ENCODE measurements around the gene CPSF7.
A peak's percentile ranks its signal among the peaks of the same experiment; 100 is the strongest.

CPSF7 gene

GRCh38 chr11:61403658-61404057 lies 26.1 kb downstream of the CPSF7 start:
- Histone ChIP-seq H3K36me3 (ENCODE audit: control insufficient read depth in 4 of 4, insufficient read depth in 4 of 4, low read length in 3 of 4) (peaks cover 30 to 71% (median 51%) of the 10 kb centered on the region in 4 experiments), H3K27me3 (replicated peaks in 2 of 5; ENCODE audit: control insufficient read depth in 4 of 5, insufficient read depth in 5 of 5, low read length in 4 of 5) (no peaks in the 10 kb centered on the region), H3K27ac (ENCODE audit: insufficient read depth in 1 of 2, low read depth in 1 of 2, low read length in 2 of 2, poor library complexity in 1 of 2, severe bottlenecking in 2 of 2) (no peak overlapping the region), H3K9me3 (ENCODE audit: control extremely low read depth in 1 of 5, control insufficient read depth in 4 of 5, insufficient read depth in 2 of 5, low read depth in 1 of 5, low read length in 4 of 5) (no peaks in the 10 kb centered on the region), H3K4me1 (ENCODE audit: control extremely low read depth in 1 of 4, control insufficient read depth in 4 of 4, insufficient read depth in 4 of 4, low read length in 3 of 4) (no peaks in the 10 kb centered on the region), H3K4me3 (ENCODE audit: control insufficient read depth in 1 of 7, extremely low read depth in 1 of 7, insufficient read depth in 4 of 7, low read depth in 2 of 7, low read length in 6 of 7) (no peak overlapping the region)
- DNase-seq = no peak
- ChIA-PET CTCF (interaction anchor here (0.7 to 2.0 kb wide), 3 partner anchors 8 to 19 kb away, joined by 3 to 7 read pairs (median 3); partner anchors contain the start of gene TMEM216), POLR2A (no interaction called here)
- 100% methylated on average over 1 of the region's 1 CpG for WGBS (ENCODE audit: insufficient coverage)

GRCh38 chr11:61401573-61401972 lies 28.2 kb downstream of the CPSF7 start:
- Histone ChIP-seq H3K27me3 (replicated peaks in 2 of 5; ENCODE audit: control insufficient read depth in 4 of 5, insufficient read depth in 5 of 5, low read length in 4 of 5) (no peaks in the 10 kb centered on the region), H3K4me1 (ENCODE audit: control extremely low read depth in 1 of 4, control insufficient read depth in 4 of 4, insufficient read depth in 4 of 4, low read length in 3 of 4) (no peaks in the 10 kb centered on the region), H3K36me3 (ENCODE audit: control insufficient read depth in 4 of 4, insufficient read depth in 4 of 4, low read length in 3 of 4) (peaks cover 26 to 65% (median 45%) of the 10 kb centered on the region in 4 experiments), H3K9me3 (ENCODE audit: control extremely low read depth in 1 of 5, control insufficient read depth in 4 of 5, insufficient read depth in 2 of 5, low read depth in 1 of 5, low read length in 4 of 5) (no peaks in the 10 kb centered on the region), H3K27ac (ENCODE audit: insufficient read depth in 1 of 2, low read depth in 1 of 2, low read length in 2 of 2, poor library complexity in 1 of 2, severe bottlenecking in 2 of 2) (peak overlapping the region in 1 of 2 experiments; percentile 35), H3K4me3 (ENCODE audit: control insufficient read depth in 1 of 7, extremely low read depth in 1 of 7, insufficient read depth in 4 of 7, low read depth in 2 of 7, low read length in 6 of 7) (no peak overlapping the region)
- WGBS (ENCODE audit: insufficient coverage) = 94% methylated on average over 2 of the region's 2 CpGs
- ChIA-PET POLR2A (interaction anchor here (0.7 to 1.1 kb wide), 3 partner anchors 12 to 55 kb away, joined by 3 to 7 read pairs (median 5); partner anchors contain the start of genes CPSF7 and SDHAF2), CTCF (interaction anchor here (0.7 to 10.7 kb wide), 13 partner anchors 8 to 200 kb away, joined by 3 to 83 read pairs (median 4); partner anchors contain the start of gene VWCE)
- no peak for DNase-seq

GRCh38 chr11:61401173-61401572 lies 28.6 kb downstream of the CPSF7 start:
- H3K27ac ChIP-seq (ENCODE audit: insufficient read depth in 1 of 2, low read depth in 1 of 2, low read length in 2 of 2, poor library complexity in 1 of 2, severe bottlenecking in 2 of 2) = peak overlapping the region in 1 of 2 experiments; percentile 35
- H3K36me3 ChIP-seq (ENCODE audit: control insufficient read depth in 4 of 4, insufficient read depth in 4 of 4, low read length in 3 of 4) = peaks cover 26 to 61% (median 43%) of the 10 kb centered on the region in 4 experiments

GRCh38 chr11:61392981-61393595 lies 36.7 kb downstream of the CPSF7 start:
- peaks cover 5 to 19% (median 11%) of the 10 kb centered on the region in 4 experiments for H3K36me3 ChIP-seq (ENCODE audit: control insufficient read depth in 4 of 4, insufficient read depth in 4 of 4, low read length in 3 of 4)
- peaks cover 4 to 24% (median 21%) of the 10 kb centered on the region in 4 experiments for H3K4me1 ChIP-seq (ENCODE audit: control extremely low read depth in 1 of 4, control insufficient read depth in 4 of 4, insufficient read depth in 4 of 4, low read length in 3 of 4)
- peak overlapping the region; percentile 74 to 95 (median 81) for H3K4me3 ChIP-seq (ENCODE audit: control insufficient read depth in 1 of 7, extremely low read depth in 1 of 7, insufficient read depth in 4 of 7, low read depth in 2 of 7, low read length in 6 of 7)
- H3K27ac ChIP-seq (ENCODE audit: insufficient read depth in 1 of 2, low read depth in 1 of 2, low read length in 2 of 2, poor library complexity in 1 of 2, severe bottlenecking in 2 of 2) = peak overlapping the region; percentile 40 to 78
- H3K27me3 ChIP-seq (replicated peaks in 2 of 5; ENCODE audit: control insufficient read depth in 4 of 5, insufficient read depth in 5 of 5, low read length in 4 of 5) = no peaks in the 10 kb centered on the region
- ChIA-PET POLR2A (interaction anchor here (0.9 to 2.7 kb wide), 3 partner anchors 31 to 37 kb away, joined by 3 to 7 read pairs (median 3); partner anchors contain the start of genes CPSF7, CYB561A3, SDHAF2 and TMEM138), CTCF (interaction anchor here (0.8 to 14.4 kb wide), 15 partner anchors 9 to 265 kb away, joined by 3 to 341 read pairs (median 5); partner anchors contain the start of genes CPSF7, CYB561A3, DDB1 and SDHAF2)
- peak; percentile 55 to 68 (median 64) for DNase-seq
- H3K9me3 ChIP-seq (ENCODE audit: control extremely low read depth in 1 of 5, control insufficient read depth in 4 of 5, insufficient read depth in 2 of 5, low read depth in 1 of 5, low read length in 4 of 5) = no peaks in the 10 kb centered on the region
- WGBS (ENCODE audit: insufficient coverage) = 0% methylated on average over 10 of the region's 15 CpGs

More at GRCh38 chr11:61401173-61401572, 28.6 kb downstream of the CPSF7 start:
- CTCF ChIA-PET = interaction anchor here (0.7 to 10.7 kb wide), 13 partner anchors 8 to 199 kb away, joined by 3 to 83 read pairs (median 4); partner anchors contain the start of gene VWCE
- no peaks in the 10 kb centered on the region for H3K9me3 ChIP-seq (ENCODE audit: control extremely low read depth in 1 of 5, control insufficient read depth in 4 of 5, insufficient read depth in 2 of 5, low read depth in 1 of 5, low read length in 4 of 5)
- no peaks in the 10 kb centered on the region for H3K27me3 ChIP-seq (replicated peaks in 2 of 5; ENCODE audit: control insufficient read depth in 4 of 5, insufficient read depth in 5 of 5, low read length in 4 of 5)
- WGBS (ENCODE audit: insufficient coverage) = 95% methylated on average over 2 of the region's 2 CpGs
- no peaks in the 10 kb centered on the region for H3K4me1 ChIP-seq (ENCODE audit: control extremely low read depth in 1 of 4, control insufficient read depth in 4 of 4, insufficient read depth in 4 of 4, low read length in 3 of 4)
- POLR2A ChIA-PET = interaction anchor here (0.7 to 1.1 kb wide), 2 partner anchors 28 to 55 kb away, joined by 3 to 5 read pairs; partner anchors contain the start of genes CPSF7 and SDHAF2
- no peak for DNase-seq
- H3K4me3 ChIP-seq (ENCODE audit: control insufficient read depth in 1 of 7, extremely low read depth in 1 of 7, insufficient read depth in 4 of 7, low read depth in 2 of 7, low read length in 6 of 7) = no peak overlapping the region

GRCh38 chr11:61390161-61390560 lies 39.6 kb downstream of the CPSF7 start:
- ChIA-PET POLR2A (no interaction called here), CTCF (interaction anchor here (0.8 to 14.4 kb wide), 8 partner anchors 8 to 52 kb away, joined by 3 to 341 read pairs (median 4); partner anchors contain the start of genes DDB1, TKFC and TMEM138)
- DNase-seq = no peak
- Histone ChIP-seq H3K9me3 (ENCODE audit: control extremely low read depth in 1 of 5, control insufficient read depth in 4 of 5, insufficient read depth in 2 of 5, low read depth in 1 of 5, low read length in 4 of 5) (no peaks in the 10 kb centered on the region), H3K27me3 (replicated peaks in 2 of 5; ENCODE audit: control insufficient read depth in 4 of 5, insufficient read depth in 5 of 5, low read length in 4 of 5) (no peaks in the 10 kb centered on the region), H3K27ac (ENCODE audit: insufficient read depth in 1 of 2, low read depth in 1 of 2, low read length in 2 of 2, poor library complexity in 1 of 2, severe bottlenecking in 2 of 2) (no peak overlapping the region), H3K4me1 (ENCODE audit: control extremely low read depth in 1 of 4, control insufficient read depth in 4 of 4, insufficient read depth in 4 of 4, low read length in 3 of 4) (peaks cover 4 to 25% (median 22%) of the 10 kb centered on the region in 4 experiments), H3K4me3 (ENCODE audit: control insufficient read depth in 1 of 7, extremely low read depth in 1 of 7, insufficient read depth in 4 of 7, low read depth in 2 of 7, low read length in 6 of 7) (no peak overlapping the region), H3K36me3 (ENCODE audit: control insufficient read depth in 4 of 4, insufficient read depth in 4 of 4, low read length in 3 of 4) (peaks cover 0 to 5% (median 2%) of the 10 kb centered on the region in 4 experiments)
- 100% methylated on average over 1 of the region's 1 CpG for WGBS (ENCODE audit: insufficient coverage)

GRCh38 chr11:61384271-61385242 lies 45.2 kb downstream of the CPSF7 start:
- Histone ChIP-seq H3K4me3 (ENCODE audit: control insufficient read depth in 1 of 7, extremely low read depth in 1 of 7, insufficient read depth in 4 of 7, low read depth in 2 of 7, low read length in 6 of 7) (no peak overlapping the region), H3K27me3 (replicated peaks in 2 of 5; ENCODE audit: control insufficient read depth in 4 of 5, insufficient read depth in 5 of 5, low read length in 4 of 5) (no peaks in the 10 kb centered on the region), H3K27ac (ENCODE audit: insufficient read depth in 1 of 2, low read depth in 1 of 2, low read length in 2 of 2, poor library complexity in 1 of 2, severe bottlenecking in 2 of 2) (no peak overlapping the region), H3K9me3 (ENCODE audit: control extremely low read depth in 1 of 5, control insufficient read depth in 4 of 5, insufficient read depth in 2 of 5, low read depth in 1 of 5, low read length in 4 of 5) (no peaks in the 10 kb centered on the region), H3K36me3 (ENCODE audit: control insufficient read depth in 4 of 4, insufficient read depth in 4 of 4, low read length in 3 of 4) (no peaks in the 10 kb centered on the region), H3K4me1 (ENCODE audit: control extremely low read depth in 1 of 4, control insufficient read depth in 4 of 4, insufficient read depth in 4 of 4, low read length in 3 of 4) (peaks cover 0 to 2% (median 0%) of the 10 kb centered on the region in 4 experiments)
- no peak for DNase-seq
- CTCF ChIA-PET = interaction anchor here (0.5 to 14.4 kb wide), 24 partner anchors 10 to 256 kb away, joined by 3 to 341 read pairs (median 5); partner anchors contain the start of genes CYB561A3, DDB1, TKFC and TMEM138
- POLR2A ChIA-PET = interaction anchor here (1.0 kb wide), 1 partner anchor 48 kb away, joined by 4 read pairs; no protein-coding TSS in a partner anchor
- WGBS (ENCODE audit: insufficient coverage) = 93% methylated on average over 12 of the region's 15 CpGs
